Left lung (tissue), 10 donors: ENCODE data around the gene GALNT10. TPM values are rescaled to one million over a fixed set of nuclear protein-coding genes. Genes with fewer than 3 reads are reported as not detected.

Source experiments
- ATAC-seq: fragments of 200-7000 bp; cut with Tn5 transposase; one replicate; pipeline ENCODE4 v1.9.1; 2020; ENCODE audit warnings: moderate library complexity
- DNase-seq, 4 donors: peaks; one replicate each; pipeline ENCODE4 v3.0.0-alpha.2; 2013 to 2020
- H3K27ac ChIP-seq, 2 donors: fragments of 200-600 bp; sonication (generic) in 1 of 2; one replicate each; pipeline versions ENCODE4 v1.5.0 to v1.8.0; 2020 to 2021
- H3K27me3 ChIP-seq, 2 donors: fragments of 200-600 bp; sonication (generic) in 1 of 2; one replicate each; pipeline versions ENCODE4 v1.5.0 to v1.8.0; 2020 to 2021
- H3K36me3 ChIP-seq, 2 donors: fragments of 200-600 bp; sonication (generic) in 1 of 2; one replicate each; pipeline versions ENCODE4 v1.5.0 to v1.8.0; 2020 to 2021
- H3K4me1 ChIP-seq, 2 donors: fragments of 200-600 bp; one replicate each; pipeline ENCODE4 v1.8.0; 2021
- H3K4me3 ChIP-seq, 2 donors: fragments of 200-600 bp; sonication (generic) in 1 of 2; one replicate each; pipeline versions ENCODE4 v1.5.0 to v1.8.0; 2020 to 2021; ENCODE audit warnings: mild to moderate bottlenecking in 1 of 2
- H3K9me3 ChIP-seq, 2 donors: fragments of 200-600 bp; sonication (generic) in 1 of 2; one replicate each; pipeline versions ENCODE4 v1.5.0 to v1.8.0; 2020 to 2021
- intact Hi-C, 2 donors: fragments of 100-400 bp; cut with DNase I; formaldehyde crosslinking; loops; one replicate each; pipeline versions ENCODE4 v1.11.2 to v1.14.2; 2022
- polyA plus RNA-seq, 6 donors: library from polyadenylated mRNA; unstranded; fragments of 120-200 nt; gene quantifications; one replicate each; pipeline ENCODE4 v1.2.1, GENCODE V29; 2013; ENCODE audit not compliant: insufficient read length in 6 of 6
- total RNA-seq, 2 donors: library from RNA; stranded (reverse); fragmentation: NEBNext Ultra II Directional; extraction: Animal tissue kit (Norgen Biotek cat#: 25700); gene quantifications; one replicate each; pipeline ENCODE4 v1.2.1, GENCODE V29; 2021
- TF ChIP-seq, protein P1 (sequence below), 2 donors: fragments of 200-600 bp; sonication (generic) in 1 of 2; IDR thresholded peaks; one replicate each; pipeline versions ENCODE4 v1.5.0 to v1.8.0; 2021; ENCODE audit warnings: antibody characterized with exemption in 2 of 2
- donor health status: DM: no; HTN: yes; CAD: no.
- donor health status: DM: no; HTN: no; CAD: no.

The GALNT10 gene
- total and polyA plus RNA-seq, 8 donors, result 21.2 to 117 (median 25.7) TPM

DNA sequence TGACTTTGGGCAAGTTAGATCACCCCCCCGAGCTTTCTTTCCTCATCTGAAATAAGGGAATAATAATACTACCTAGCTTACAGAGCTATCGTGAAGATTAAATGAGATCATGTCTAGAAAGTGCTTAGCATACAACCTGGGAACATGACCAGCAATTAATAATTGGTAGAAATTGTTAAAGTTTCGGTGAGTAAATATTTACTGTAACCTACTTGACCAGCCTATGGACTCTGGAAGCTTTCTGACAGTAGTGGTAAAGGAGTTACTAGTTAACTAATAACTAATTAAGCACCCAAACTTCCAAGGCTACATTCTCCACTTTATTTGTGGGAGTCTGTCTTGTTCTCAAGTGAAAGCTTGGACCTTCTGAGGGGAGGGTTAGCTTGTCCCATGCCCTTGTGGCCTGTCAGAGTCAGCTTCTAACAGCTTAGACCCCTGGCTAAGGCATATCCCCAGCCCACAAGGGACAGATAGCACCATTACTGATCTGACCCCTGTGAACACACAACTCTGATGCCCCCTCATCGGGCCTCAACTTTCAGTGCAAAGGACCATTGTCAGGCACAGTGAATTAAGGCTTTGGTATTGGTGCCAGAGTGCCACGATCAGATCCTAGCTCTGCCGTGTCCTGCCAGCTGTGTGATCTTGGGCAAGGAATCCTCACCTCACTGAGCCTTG is 196.6 kb downstream of the GALNT10 start:
- H3K27ac ChIP-seq, result no peak overlapping the region
- H3K9me3 ChIP-seq, result no peaks in the 10 kb centered on the region
- TF ChIP-seq, protein P1, sequence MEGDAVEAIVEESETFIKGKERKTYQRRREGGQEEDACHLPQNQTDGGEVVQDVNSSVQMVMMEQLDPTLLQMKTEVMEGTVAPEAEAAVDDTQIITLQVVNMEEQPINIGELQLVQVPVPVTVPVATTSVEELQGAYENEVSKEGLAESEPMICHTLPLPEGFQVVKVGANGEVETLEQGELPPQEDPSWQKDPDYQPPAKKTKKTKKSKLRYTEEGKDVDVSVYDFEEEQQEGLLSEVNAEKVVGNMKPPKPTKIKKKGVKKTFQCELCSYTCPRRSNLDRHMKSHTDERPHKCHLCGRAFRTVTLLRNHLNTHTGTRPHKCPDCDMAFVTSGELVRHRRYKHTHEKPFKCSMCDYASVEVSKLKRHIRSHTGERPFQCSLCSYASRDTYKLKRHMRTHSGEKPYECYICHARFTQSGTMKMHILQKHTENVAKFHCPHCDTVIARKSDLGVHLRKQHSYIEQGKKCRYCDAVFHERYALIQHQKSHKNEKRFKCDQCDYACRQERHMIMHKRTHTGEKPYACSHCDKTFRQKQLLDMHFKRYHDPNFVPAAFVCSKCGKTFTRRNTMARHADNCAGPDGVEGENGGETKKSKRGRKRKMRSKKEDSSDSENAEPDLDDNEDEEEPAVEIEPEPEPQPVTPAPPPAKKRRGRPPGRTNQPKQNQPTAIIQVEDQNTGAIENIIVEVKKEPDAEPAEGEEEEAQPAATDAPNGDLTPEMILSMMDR (IDR thresholded peaks at IDR 0.05), result no peak
- no peaks in the 10 kb centered on the region for H3K4me1 ChIP-seq
- no peaks in the 10 kb centered on the region for H3K27me3 ChIP-seq
- no peak for DNase-seq
- H3K36me3 ChIP-seq, result peaks cover 0 to 62% of the 10 kb centered on the region in 2 donors
- ATAC-seq, result peak; percentile 61
- intact Hi-C loops, result no loop called here
- H3K4me3 ChIP-seq, result no peak overlapping the region

DNA sequence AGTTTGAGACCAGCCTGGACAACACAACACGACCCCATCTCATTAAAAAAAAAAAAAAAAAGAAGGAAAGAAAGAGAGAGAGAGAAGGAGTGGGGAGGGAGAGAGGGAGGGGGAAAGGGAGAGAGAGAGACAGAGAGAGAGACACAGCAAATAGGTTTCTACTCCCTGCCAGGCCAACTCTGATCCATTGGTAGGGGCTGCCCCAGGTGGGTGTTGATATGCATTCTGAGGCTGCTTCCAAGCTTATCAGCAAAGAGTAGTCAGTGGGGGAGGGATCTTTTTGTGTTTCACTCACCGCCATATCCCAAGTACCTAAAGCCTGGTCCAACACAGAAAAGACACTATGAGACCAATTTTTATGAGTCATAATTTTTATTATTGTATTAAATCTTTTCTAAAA is 198.3 kb downstream of the GALNT10 start:
- H3K27me3 ChIP-seq, result no peaks in the 10 kb centered on the region
- ATAC-seq, result no peak
- TF ChIP-seq, protein P1 (IDR thresholded peaks at IDR 0.05), result no peak
- H3K9me3 ChIP-seq, result no peaks in the 10 kb centered on the region
- no peak overlapping the region for H3K4me3 ChIP-seq
- peaks cover 0 to 52% of the 10 kb centered on the region in 2 donors for H3K36me3 ChIP-seq
- no peaks in the 10 kb centered on the region for H3K4me1 ChIP-seq
- intact Hi-C loops, result no loop called here
- no peak overlapping the region for H3K27ac ChIP-seq
- no peak for DNase-seq

DNA sequence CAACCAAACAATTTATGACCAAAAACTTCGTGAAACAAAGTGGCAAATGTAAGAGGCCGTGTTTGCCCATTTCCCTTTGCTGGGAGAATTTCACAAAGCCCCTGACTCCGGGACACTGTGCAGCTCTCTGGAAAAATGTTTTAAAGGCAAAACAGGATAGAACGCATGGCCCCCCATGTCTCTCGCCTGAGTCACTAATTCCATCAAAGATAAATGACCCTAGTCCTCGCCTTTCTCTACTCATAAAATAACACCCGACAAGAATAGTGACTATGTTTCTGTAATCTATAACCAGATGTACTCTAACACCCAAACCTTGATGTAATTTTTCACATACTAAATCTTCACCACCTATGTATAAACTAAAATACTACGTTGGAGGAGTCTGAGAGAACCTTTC is 199.6 kb downstream of the GALNT10 start:
- intact Hi-C loops, result no loop called here
- no peaks in the 10 kb centered on the region for H3K4me1 ChIP-seq
- H3K27ac ChIP-seq, result no peak overlapping the region

DNA sequence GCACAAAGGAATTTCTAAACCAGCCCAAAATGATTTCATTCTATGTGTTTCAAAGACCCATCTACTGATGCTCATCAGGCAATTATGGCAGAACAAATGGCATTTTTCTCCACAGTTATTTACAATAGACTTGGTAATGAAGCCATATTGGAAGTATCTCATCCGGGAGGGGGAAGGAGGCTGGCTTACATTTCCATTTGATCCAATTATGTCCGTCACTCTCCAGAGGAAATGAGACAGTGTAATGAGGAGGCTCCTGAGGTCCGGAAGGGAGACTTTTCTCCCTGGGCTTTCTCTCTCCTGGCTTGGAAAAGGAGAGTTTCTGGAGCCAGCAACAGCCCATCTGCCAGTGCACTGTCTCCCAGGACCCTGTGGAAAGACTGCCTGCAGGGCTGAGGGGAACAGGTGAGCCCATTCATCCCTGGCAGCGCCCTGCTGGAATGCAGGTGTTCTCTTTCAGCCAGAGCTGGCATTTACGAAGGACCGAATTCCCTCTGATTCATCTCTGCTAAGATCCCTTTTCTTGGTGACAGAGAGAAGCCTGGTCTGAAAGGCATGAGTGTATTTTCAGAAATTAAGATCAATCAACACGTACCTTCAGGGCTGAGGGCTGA is 200.3 kb downstream of the GALNT10 start:
- H3K27ac ChIP-seq, result no peak overlapping the region
- H3K36me3 ChIP-seq, result peaks cover 0 to 55% of the 10 kb centered on the region in 2 donors
- intact Hi-C loops, result no loop called here
- DNase-seq (no peak), ATAC-seq (no peak)
- no peaks in the 10 kb centered on the region for H3K4me1 ChIP-seq
- TF ChIP-seq, protein P1 (IDR thresholded peaks at IDR 0.05), result no peak
- no peaks in the 10 kb centered on the region for H3K27me3 ChIP-seq
- H3K4me3 ChIP-seq, result no peak overlapping the region
- no peaks in the 10 kb centered on the region for H3K9me3 ChIP-seq

More for the DNA sequence above, 199.6 kb downstream of the GALNT10 start:
- Histone ChIP-seq H3K4me3 (no peak overlapping the region), H3K36me3 (peaks cover 0 to 58% of the 10 kb centered on the region in 2 donors), H3K9me3 (no peaks in the 10 kb centered on the region), H3K27me3 (no peaks in the 10 kb centered on the region)
- TF ChIP-seq, protein P1 (IDR thresholded peaks at IDR 0.05), result no peak
- ATAC-seq (no peak), DNase-seq (no peak)

DNA sequence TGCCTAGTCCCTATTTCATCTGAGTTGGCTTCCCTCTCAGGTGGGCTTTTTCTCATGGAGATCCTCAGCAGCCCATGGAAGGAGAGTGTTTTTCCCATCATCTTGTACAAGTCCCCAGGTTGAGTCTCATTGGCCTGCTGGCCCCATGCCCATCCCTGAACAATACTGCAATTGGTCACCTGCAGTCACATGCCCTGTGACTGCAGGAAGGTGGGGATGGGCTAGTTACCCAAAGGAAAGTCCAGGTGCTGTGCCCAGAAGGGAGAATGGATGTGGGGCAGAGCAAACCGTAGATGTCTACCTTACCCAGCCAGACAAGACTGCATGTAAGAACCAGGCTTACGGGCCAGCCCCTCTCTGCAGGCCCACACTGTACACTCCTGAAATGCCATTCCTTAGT is 201.3 kb downstream of the GALNT10 start:
- TF ChIP-seq, protein P1 (IDR thresholded peaks at IDR 0.05), result no peak
- Histone ChIP-seq H3K36me3 (peaks cover 0 to 45% of the 10 kb centered on the region in 2 donors), H3K27ac (no peak overlapping the region), H3K9me3 (no peaks in the 10 kb centered on the region), H3K4me3 (no peak overlapping the region), H3K4me1 (no peaks in the 10 kb centered on the region), H3K27me3 (no peaks in the 10 kb centered on the region)
- no peak for ATAC-seq
- intact Hi-C loops, result no loop called here
- DNase-seq, result no peak
